ENCODE data around the gene ZNF324. TPM values are rescaled to one million over a fixed set of nuclear protein-coding genes. Genes with fewer than 3 reads are reported as not detected.
"Not testable (repeated sequence)": the region's sequence is repeated elsewhere in the genome, so short reads cannot be mapped to it uniquely, and the experiment has no call there.

ZNF324 gene
- total RNA-seq, 1 donor from 2014 or later: 10.5 TPM

DNA sequence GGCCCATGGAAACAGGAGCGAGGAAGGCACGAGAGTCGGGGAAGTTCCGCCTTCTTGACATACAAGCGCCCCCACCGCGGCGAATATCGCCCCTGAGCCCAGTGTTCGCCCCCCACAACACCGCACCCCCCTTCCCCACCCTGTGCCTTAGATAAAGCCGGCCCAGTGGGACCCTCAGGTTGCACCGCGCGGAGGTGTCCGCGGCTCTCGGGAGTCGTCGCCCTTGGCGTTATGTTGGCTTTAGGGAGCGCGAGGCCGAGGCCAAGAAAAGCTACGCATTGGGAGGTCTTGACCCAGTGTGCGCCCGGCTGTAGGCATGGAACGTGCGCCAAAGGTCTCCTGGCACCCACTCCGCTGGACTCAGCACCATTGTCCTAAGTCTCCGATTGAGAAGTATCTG lies 26.3 kb upstream of the ZNF324 start:
- no peak for TF ChIP-seq CTCF (IDR thresholded peaks at IDR 0.05; ENCODE audit: insufficient read depth, low read length, severe bottlenecking)
- no peak for DNase-seq (ENCODE audit: low read depth)
- peak overlapping the region; percentile 79 for H3K4me3 ChIP-seq (ENCODE audit: low read depth, low read length)
- no peaks in the 10 kb centered on the region for H3K27me3 ChIP-seq (ENCODE audit: control insufficient read depth, insufficient read depth, low read length)
- no peak for FAIRE-seq
- H3K36me3 ChIP-seq (ENCODE audit: control insufficient read depth, insufficient read depth, low read length): peaks cover 1% of the 10 kb centered on the region

DNA sequence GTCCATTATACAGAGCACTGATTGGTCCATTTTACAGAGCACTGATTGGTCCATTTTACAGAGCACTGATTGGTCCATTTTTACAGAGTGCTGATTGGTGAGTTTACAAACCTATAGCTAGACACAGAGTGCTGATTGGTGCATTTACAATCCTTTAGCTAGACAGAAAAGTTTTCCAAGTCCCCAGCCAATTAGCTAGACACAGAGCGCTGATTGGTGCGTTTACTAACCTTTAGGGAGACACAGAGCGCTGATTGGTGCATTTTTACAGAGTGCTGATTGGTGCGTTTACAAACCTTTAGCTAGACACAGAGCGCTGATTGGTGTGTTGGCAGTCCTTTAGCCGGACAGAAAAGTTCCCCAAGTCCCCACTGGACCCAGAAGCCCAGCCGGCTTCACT lies 23.9 kb upstream of the ZNF324 start:
- FAIRE-seq; H3K36me3 ChIP-seq (ENCODE audit: control insufficient read depth, insufficient read depth, low read length); H3K27me3 ChIP-seq (ENCODE audit: control insufficient read depth, insufficient read depth, low read length): not testable (repeated sequence)

DNA sequence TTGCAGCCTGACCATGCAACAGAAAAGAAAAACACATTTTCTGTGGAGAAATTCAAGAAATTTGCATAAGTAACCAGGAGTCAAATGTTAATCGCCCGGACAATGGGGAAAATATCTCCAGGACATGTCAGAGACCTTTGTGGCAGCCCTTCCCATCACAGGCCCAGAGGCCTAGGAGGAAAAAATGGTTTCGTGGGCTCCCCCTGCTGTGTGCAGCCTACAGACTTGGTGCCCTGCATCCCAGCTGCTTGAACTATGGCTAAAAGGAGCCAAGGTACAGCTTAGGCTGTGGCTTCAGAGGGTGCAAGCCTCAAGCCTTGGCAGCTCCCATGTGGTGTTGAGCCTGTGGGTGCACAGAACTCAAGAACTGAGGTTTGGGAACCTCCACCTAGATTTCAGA lies 18.0 kb upstream of the ZNF324 start:
- FAIRE-seq; DNase-seq (ENCODE audit: low read depth); H3K36me3 ChIP-seq (ENCODE audit: control insufficient read depth, insufficient read depth, low read length); H3K27me3 ChIP-seq (ENCODE audit: control insufficient read depth, insufficient read depth, low read length); H3K4me3 ChIP-seq (ENCODE audit: low read depth, low read length): not testable (repeated sequence)

More for the DNA sequence above, 23.9 kb upstream of the ZNF324 start:
- not testable (repeated sequence) for H3K4me3 ChIP-seq (ENCODE audit: low read depth, low read length); DNase-seq (ENCODE audit: low read depth)

DNA sequence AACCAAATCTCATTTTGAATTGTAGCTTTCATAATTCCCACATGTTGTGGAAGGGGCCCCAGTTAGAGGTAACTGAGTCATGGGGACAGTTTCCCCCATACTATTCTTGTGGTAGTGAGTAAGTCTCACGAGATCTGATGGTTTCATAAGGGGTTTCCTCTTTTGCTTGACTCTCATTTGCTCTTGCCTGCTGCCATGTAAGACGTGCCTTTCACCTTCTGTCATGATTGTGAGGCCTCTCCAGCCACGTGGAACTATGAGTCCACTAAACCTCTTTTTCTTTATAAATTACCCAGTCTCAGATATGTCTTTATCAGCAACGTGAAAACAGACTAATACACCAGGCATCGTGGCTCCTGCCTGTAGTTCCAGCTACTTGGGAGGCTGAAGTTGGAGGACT lies 16.9 kb upstream of the ZNF324 start:
- H3K36me3 ChIP-seq (ENCODE audit: control insufficient read depth, insufficient read depth, low read length); FAIRE-seq; H3K4me3 ChIP-seq (ENCODE audit: low read depth, low read length); H3K27me3 ChIP-seq (ENCODE audit: control insufficient read depth, insufficient read depth, low read length); DNase-seq (ENCODE audit: low read depth): not testable (repeated sequence)

GRCh38 chr19:58450856-58451357 lies 16.0 kb upstream of the ZNF324 start:
- Histone ChIP-seq H3K27me3 (ENCODE audit: control insufficient read depth, insufficient read depth, low read length) (no peaks in the 10 kb centered on the region), H3K4me3 (ENCODE audit: low read depth, low read length) (peak overlapping the region; percentile 87), H3K36me3 (ENCODE audit: control insufficient read depth, insufficient read depth, low read length) (peaks cover 8% of the 10 kb centered on the region)
- DNase-seq (ENCODE audit: low read depth): no peak
- no peak for FAIRE-seq
- TF ChIP-seq CTCF (IDR thresholded peaks at IDR 0.05; ENCODE audit: insufficient read depth, low read length, severe bottlenecking): no peak

GRCh38 chr19:58451358-58452101 lies 15.3 kb upstream of the ZNF324 start, which contains the start of gene ZNF324B:
Gene ZNF324B, plus strand, starts transcription at chr19:58451622. Its CDS starts 2,080 bp downstream, at chr19:58453702.
- FAIRE-seq: no peak

DNA sequence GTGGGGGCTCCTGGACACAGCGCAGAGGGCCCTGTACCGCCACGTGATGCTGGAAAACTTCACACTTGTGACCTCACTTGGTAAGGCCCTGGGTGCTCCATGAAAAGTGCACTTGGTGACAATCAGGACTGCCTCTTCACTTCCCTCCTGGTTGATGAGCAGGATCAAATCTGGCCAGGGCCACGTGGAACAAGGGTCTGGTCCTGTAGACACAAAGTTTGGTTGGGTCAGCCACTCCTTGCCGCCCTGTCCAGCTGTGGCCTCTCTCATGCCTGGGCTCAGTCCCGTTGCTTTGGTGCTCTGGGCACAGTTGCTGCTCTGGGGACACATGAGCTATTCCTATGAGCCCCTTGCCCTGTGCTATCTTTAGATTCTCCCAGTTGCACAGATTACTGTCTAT lies 13.1 kb upstream of the ZNF324 start:
- no peak for FAIRE-seq

More at GRCh38 chr19:58451358-58452101, 15.3 kb upstream of the ZNF324 start, which contains the start of gene ZNF324B:
- no peaks in the 10 kb centered on the region for H3K27me3 ChIP-seq (ENCODE audit: control insufficient read depth, insufficient read depth, low read length)
- DNase-seq (ENCODE audit: low read depth): peak; percentile 87
- H3K36me3 ChIP-seq (ENCODE audit: control insufficient read depth, insufficient read depth, low read length): peaks cover 11% of the 10 kb centered on the region
- H3K4me3 ChIP-seq (ENCODE audit: low read depth, low read length): peak within 1 kb of the TSS; percentile 87
- TF ChIP-seq CTCF (IDR thresholded peaks at IDR 0.05; ENCODE audit: insufficient read depth, low read length, severe bottlenecking): no peak

More for the DNA sequence above, 13.1 kb upstream of the ZNF324 start:
- no peak for DNase-seq (ENCODE audit: low read depth)
- Histone ChIP-seq H3K36me3 (ENCODE audit: control insufficient read depth, insufficient read depth, low read length) (peaks cover 13% of the 10 kb centered on the region), H3K27me3 (ENCODE audit: control insufficient read depth, insufficient read depth, low read length) (no peaks in the 10 kb centered on the region), H3K4me3 (ENCODE audit: low read depth, low read length) (no peak overlapping the region)
- no peak for TF ChIP-seq CTCF (IDR thresholded peaks at IDR 0.05; ENCODE audit: insufficient read depth, low read length, severe bottlenecking)
